Activated CD8-positive, alpha-beta memory T cell treated with anti-CD3 and anti-CD28 coated beads for 24 hours (primary cell): ENCODE results near the gene HEXA.

ENCODE experiments used
- DNase-seq: peaks from one replicate; pipeline ENCODE4 v3.0.0-alpha.2; 2020

The HEXA gene

GRCh38 chr15:72318408-72318942 lies 57.3 kb downstream of the HEXA start:
- DNase-seq: no peak

DNA sequence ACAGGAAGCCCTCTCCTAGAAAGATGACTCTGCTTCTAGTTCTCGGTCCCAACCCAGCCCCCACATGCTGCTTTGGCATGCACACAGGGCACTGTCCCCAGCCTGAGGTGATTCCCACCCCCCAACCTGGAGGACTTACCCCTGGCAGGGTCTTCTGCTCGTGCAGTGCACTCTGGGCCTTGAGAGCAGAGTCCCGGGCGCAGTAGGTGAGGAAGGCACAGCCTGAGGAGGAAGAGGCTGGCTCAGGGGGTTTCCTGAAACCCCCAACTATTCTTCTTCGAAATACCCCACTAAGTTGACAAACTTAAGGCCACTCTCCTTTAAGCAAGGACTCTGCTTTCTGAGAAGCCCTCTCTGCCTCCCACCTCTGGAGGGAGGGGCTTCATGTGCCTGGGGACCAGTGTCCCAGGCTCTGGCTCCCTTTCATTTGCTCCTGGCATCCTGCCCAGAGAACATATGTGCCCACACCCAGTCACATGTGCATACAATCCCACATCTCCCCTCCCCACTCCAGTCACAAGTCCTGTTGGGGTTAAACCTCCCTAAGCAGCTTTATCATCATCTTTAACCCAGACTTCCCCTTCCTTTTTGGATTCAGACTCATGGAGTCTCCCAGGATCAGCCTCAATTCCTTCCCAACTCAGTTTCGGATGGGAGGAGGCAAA lies 60.0 kb downstream of the HEXA start:
- DNase-seq: no peak

GRCh38 chr15:72313881-72314280 lies 61.9 kb downstream of the HEXA start:
- no peak for DNase-seq

DNA sequence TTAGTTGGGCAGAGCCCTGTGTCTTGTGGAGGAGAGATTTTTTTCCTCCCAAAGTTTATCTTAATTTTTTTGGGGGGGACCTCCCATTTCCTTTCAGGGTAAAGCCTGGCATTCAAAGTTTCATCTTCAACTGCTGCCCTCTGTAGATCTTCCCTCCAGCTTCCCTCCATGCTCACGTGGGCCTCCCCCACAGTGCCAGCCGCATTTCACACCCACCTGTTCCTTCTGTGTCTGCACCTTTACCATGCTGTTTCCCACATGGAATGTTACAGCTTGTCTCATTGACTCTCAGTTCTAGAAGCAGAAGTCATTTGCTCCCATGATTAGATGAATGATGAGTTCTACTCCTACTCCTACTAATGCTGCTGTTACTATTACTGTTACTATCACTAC lies 62.4 kb downstream of the HEXA start:
- DNase-seq: no peak

DNA sequence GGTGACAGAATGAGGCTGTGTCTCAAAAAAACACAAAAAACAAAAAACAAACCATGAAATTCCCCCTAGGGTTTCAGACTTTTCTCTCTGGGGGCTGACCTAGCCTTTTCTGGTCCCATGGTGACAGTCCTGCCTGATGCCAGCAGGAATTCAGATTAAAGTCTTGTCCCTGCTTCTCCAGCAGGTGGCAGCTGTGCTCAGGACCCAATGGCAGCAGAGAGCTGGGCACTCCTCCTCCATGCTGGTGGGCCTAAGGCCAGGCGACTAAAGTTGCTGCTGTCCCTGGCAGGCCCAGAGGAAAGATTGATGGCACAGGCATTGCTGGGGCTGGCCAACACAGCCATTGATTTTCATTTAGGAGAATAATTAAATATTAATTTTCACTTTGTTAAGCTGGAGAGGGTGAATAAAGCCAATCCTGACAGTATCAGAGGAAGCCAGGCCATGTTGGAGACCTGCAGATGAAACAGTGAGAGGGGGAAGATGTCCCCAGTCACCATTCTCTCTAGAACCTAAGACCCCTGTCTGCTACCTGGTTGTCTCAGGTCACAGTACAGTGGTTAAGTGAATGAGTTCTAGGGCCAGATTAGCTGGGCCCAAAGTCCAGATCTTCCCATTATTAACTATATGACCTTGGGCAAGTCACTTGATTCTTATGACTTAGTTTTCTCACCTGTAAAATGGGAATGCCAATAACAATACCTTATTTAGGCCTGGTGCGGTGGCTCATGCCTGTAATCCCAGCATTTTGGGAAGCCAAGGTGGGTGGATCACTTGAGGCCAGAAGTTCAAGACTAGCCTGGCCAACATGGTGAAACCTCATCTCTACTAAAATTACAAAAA lies 63.0 kb downstream of the HEXA start:
- peak; percentile 79 for DNase-seq

DNA sequence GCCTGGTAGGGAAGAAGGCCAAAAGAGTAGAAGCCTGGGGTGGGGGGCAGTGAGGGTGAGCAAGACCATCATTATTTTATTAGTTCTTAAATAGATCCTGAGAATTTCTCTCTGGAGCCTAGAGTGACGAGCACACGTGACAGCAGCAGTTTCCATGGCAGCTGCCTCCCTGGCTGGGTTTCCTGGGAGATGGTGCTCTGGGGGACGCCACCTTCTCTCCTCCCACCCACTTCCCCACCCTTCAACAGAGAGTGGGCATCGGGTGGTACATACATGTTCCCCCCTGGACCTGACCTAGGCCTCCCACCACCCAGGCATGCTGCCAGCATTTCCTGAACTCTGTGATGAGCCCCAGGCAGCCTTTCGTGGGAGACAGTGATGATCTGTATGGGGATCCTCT lies 68.8 kb downstream of the HEXA start:
- no peak for DNase-seq

DNA sequence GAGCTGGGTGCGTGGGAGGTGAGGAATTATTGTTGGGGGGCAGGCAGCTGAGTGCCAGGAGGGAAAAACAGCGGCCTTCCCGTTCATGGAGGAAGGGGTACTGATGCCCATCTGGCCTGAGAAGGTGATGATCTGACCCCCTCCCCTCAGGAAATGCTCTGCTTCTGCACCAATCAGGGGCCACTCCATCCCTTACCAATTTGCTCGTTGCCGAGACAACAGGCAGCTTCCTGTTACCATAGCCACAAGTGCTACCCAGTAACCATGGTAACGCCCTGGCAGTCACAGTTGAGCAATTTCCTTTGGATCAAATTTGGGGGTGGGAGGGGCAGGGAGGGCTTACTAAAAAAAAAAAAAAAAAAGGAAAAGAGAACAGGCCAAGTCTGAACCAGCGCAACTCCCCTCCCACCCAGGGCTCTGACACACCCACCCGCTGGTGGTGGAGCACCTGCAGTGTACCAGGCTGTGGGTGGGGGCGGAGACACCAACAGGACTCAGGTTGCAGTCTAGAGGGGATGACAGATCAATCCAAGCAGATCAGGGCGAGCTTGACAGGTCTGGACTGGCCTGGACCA lies 69.5 kb downstream of the HEXA start:
- no peak for DNase-seq

GRCh38 chr15:72304596-72304995 lies 71.2 kb downstream of the HEXA start:
- DNase-seq: no peak

GRCh38 chr15:72302955-72303354 lies 72.9 kb downstream of the HEXA start:
- DNase-seq: no peak
